Ovary (tissue), 3 donors: Measurements from ENCODE around the gene SOCS6.

Source experiments
- EP300 ChIP-seq: sonication (generic); formaldehyde crosslinking; IDR thresholded peaks from one replicate; pipeline ENCODE4 v1.6.1; 2017; ENCODE audit warnings: antibody characterized with exemption
- POLR2A ChIP-seq: fragments of 450-650 bp; IDR thresholded peaks from one replicate; pipeline ENCODE4 v1.6.1; 2017; ENCODE audit warnings: antibody characterized with exemption, mild to moderate bottlenecking, moderate library complexity
- TF ChIP-seq, protein P1 (sequence below), 3 donors: fragments of 450-650 bp in 2 of 3; fragments of 200-600 bp in 1 of 3; IDR thresholded peaks; one replicate each; pipeline versions ENCODE4 v1.5.1 to v1.8.0; 2016 to 2022; ENCODE audit warnings: antibody characterized with exemption in 3 of 3, mild to moderate bottlenecking in 1 of 3
- donor health status: DM: no; HTN: no; CAD: no.

- TF ChIP-seq, protein P1, sequence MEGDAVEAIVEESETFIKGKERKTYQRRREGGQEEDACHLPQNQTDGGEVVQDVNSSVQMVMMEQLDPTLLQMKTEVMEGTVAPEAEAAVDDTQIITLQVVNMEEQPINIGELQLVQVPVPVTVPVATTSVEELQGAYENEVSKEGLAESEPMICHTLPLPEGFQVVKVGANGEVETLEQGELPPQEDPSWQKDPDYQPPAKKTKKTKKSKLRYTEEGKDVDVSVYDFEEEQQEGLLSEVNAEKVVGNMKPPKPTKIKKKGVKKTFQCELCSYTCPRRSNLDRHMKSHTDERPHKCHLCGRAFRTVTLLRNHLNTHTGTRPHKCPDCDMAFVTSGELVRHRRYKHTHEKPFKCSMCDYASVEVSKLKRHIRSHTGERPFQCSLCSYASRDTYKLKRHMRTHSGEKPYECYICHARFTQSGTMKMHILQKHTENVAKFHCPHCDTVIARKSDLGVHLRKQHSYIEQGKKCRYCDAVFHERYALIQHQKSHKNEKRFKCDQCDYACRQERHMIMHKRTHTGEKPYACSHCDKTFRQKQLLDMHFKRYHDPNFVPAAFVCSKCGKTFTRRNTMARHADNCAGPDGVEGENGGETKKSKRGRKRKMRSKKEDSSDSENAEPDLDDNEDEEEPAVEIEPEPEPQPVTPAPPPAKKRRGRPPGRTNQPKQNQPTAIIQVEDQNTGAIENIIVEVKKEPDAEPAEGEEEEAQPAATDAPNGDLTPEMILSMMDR (IDR thresholded peaks at IDR 0.05) = no peak
- TF ChIP-seq POLR2A = no peak
- TF ChIP-seq EP300 = no peak
Measured at GRCh38 chr18:70328169-70328568, 39.3 kb downstream of the SOCS6 start.
